ENCODE measurements around the gene PARD3B. TPM values are rescaled to one million over a fixed set of nuclear protein-coding genes. Genes with fewer than 3 reads are reported as not detected.

The PARD3B gene
- total RNA-seq, 4 donors from 2014 or later, result 32.6 to 65.7 (median 38.6) TPM

DNA sequence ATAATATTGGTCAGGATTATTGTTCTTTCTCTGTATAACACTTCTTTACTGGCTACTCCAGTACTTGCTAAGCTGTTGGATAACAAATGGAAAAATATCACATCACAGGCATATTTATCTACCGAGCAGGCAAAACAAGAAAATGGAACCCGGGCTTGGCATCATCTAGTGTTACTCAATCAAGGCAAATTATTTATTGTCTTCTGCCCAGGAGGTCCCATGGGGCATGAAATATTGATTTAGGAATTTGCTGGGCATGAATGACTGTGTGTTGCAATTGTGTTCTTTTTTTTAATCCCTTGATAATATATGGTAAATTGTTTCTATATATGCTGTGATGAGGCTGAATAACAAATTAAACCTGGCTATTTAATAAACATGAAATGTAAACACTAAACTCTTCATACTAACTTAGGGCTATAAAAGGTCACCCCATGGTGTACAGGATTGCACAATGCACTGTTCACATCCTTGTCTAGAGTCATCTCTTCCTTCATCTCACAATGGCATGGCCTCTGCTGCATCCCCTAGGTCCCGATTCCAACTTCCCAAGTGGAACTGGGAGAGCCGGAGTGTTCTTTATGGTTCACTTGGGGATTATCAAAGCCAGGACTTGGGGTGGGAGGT is 2.2 kb upstream of the PARD3B start:
- no peaks in the 10 kb centered on the region for H3K27me3 ChIP-seq
- intact Hi-C loops (cut with DNase I; ENCODE audit: low total_unique reads), result no loop called here
- no peak overlapping the region for H3K27ac ChIP-seq
- H3K4me1 ChIP-seq, result peaks cover 5 to 27% (median 19%) of the 10 kb centered on the region in 4 donors
- DNase-seq, result no peak
- no peaks in the 10 kb centered on the region for H3K36me3 ChIP-seq
- H3K9me3 ChIP-seq, result no peaks in the 10 kb centered on the region
- in situ Hi-C loops (cut with MboI; ENCODE audit: low pct_ligation_motif_present in 1 of 4, low pct_unique_long_range_greater_than_20kb in 1 of 4, low sequenced_read_pairs in 3 of 4), result no loop called here
- no peak overlapping the region for H3K4me3 ChIP-seq
- 82 to 86% methylated on average over 4 of the region's 4 CpGs for WGBS, 2 donors (ENCODE audit: low coverage in 1 of 2)
- TF ChIP-seq POLR2AphosphoS5 (IDR thresholded peaks at IDR 0.05), result no peak
- TF ChIP-seq POLR2A (IDR thresholded peaks at IDR 0.05), result no peak

DNA sequence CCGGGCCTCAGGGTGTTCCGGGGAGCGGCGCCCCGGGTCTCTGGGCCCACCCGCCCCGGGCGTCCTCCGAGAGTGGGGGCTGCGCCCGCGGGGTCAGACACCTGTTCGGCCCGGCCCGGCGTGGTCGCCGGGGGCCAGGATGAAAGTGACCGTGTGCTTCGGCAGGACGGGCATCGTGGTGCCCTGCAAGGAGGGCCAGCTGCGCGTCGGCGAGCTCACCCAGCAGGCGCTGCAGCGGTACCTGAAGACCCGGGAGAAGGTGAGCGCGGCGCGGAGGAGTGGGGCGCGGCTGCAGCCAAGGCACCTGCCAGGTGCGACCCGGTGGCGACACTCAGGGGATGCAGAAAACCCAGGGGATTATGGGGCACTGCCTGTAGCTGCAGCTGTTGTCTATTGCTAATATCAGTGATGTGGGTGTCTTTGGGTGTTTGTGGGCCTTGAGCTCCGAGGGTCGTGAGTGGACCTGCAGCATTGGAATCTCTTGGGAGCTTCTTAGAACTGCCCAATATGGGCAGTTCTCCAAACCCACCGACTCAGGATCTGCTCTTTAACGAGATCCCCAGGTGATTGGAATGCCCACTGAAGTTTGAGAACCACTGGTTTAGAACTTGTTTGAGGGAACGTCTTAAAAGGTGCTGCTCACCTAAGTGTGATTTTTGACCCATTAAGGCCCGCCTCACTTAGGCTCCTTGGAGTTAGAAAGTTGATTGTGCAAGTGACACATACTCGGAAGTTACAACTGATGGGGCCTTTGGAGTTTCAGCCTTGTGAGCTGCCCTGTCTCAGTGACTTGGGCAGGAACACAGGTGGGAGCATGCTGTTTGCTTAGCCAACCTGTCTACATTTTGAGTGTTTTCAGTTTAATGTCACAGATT is 823 bp downstream of the PARD3B start:
- Histone ChIP-seq H3K36me3 (no peaks in the 10 kb centered on the region), H3K27ac (peak overlapping the region; percentile 92 to 96 (median 94)), H3K4me3 (peak overlapping the region; percentile 71 to 92 (median 90)), H3K27me3 (no peaks in the 10 kb centered on the region), H3K4me1 (peaks cover 8 to 33% (median 24%) of the 10 kb centered on the region in 4 donors), H3K9me3 (no peaks in the 10 kb centered on the region)
- in situ Hi-C loops (cut with MboI; ENCODE audit: low pct_ligation_motif_present in 1 of 4, low pct_unique_long_range_greater_than_20kb in 1 of 4, low sequenced_read_pairs in 3 of 4) (no loop called here), intact Hi-C loops (cut with DNase I; ENCODE audit: low total_unique reads) (loop anchor here (5.0 kb wide), 1 partner anchor 136 kb away; no protein-coding TSS in a partner anchor)
- WGBS, 2 donors (ENCODE audit: low coverage in 1 of 2), result 0 to 5% methylated on average over 1 to 30 of the region's 45 CpGs
- TF ChIP-seq EP300 (IDR thresholded peaks at IDR 0.05; ENCODE audit: low read depth), result no peak
- TF ChIP-seq POLR2AphosphoS5 (IDR thresholded peaks at IDR 0.05), result peak in 1 of 3 donors; percentile 6
- TF ChIP-seq, protein P1, sequence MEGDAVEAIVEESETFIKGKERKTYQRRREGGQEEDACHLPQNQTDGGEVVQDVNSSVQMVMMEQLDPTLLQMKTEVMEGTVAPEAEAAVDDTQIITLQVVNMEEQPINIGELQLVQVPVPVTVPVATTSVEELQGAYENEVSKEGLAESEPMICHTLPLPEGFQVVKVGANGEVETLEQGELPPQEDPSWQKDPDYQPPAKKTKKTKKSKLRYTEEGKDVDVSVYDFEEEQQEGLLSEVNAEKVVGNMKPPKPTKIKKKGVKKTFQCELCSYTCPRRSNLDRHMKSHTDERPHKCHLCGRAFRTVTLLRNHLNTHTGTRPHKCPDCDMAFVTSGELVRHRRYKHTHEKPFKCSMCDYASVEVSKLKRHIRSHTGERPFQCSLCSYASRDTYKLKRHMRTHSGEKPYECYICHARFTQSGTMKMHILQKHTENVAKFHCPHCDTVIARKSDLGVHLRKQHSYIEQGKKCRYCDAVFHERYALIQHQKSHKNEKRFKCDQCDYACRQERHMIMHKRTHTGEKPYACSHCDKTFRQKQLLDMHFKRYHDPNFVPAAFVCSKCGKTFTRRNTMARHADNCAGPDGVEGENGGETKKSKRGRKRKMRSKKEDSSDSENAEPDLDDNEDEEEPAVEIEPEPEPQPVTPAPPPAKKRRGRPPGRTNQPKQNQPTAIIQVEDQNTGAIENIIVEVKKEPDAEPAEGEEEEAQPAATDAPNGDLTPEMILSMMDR (IDR thresholded peaks at IDR 0.05), result no peak
- TF ChIP-seq POLR2A (IDR thresholded peaks at IDR 0.05), result peak; percentile 12
- peak; percentile 59 for DNase-seq

DNA sequence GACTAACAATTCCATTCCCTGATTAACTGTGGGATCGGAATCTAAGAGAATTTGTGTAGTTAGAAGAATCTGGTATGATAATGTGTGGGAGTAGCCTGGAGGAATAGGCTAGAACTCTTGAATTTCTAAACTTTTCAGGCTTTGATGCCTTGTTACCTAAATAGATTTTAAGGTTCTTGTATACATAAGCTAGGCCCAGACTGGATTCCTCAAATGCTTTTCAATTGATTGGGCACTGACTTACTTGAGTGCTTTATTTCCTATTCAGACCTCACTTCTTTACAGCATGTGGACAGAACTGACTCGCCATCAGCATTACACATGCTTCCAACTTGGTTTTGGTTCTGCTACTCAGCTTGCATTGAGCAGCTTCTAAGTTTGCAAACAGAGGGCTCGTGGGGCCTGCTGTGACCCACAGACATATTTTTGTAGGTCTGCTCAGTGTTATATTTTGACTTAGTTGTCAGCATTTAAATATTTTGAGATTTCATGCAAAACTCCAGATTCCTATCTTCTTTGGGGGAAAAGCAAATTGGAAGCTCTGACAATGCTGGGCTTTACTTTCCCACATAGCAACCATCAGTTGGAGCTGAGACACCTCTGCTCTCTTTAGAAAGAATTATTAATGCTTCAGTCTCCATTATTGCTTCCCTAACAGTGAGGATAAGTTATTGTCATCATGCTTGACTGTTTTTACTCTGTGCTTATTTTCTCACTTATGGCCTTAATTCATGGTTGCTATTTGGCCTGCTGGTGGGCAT is 5.7 kb downstream of the PARD3B start:
- no peaks in the 10 kb centered on the region for H3K9me3 ChIP-seq
- H3K36me3 ChIP-seq, result no peaks in the 10 kb centered on the region
- intact Hi-C loops (cut with DNase I; ENCODE audit: low total_unique reads) (no loop called here), in situ Hi-C loops (cut with MboI; ENCODE audit: low pct_ligation_motif_present in 1 of 4, low pct_unique_long_range_greater_than_20kb in 1 of 4, low sequenced_read_pairs in 3 of 4) (no loop called here)
- no peak for DNase-seq
- H3K27me3 ChIP-seq, result no peaks in the 10 kb centered on the region
- H3K4me1 ChIP-seq, result peaks cover 12 to 31% (median 23%) of the 10 kb centered on the region in 4 donors
- 46 to 50% methylated on average over 3 of the region's 3 CpGs for WGBS, 2 donors (ENCODE audit: low coverage in 1 of 2)
- TF ChIP-seq POLR2A (IDR thresholded peaks at IDR 0.05) (no peak), EP300 (IDR thresholded peaks at IDR 0.05; ENCODE audit: low read depth) (no peak), POLR2AphosphoS5 (IDR thresholded peaks at IDR 0.05) (no peak)
- TF ChIP-seq, protein P1 (IDR thresholded peaks at IDR 0.05), result no peak
- H3K4me3 ChIP-seq, result no peak overlapping the region
- peak overlapping the region; percentile 22 to 74 (median 48) for H3K27ac ChIP-seq

- in situ Hi-C loops (cut with MboI; ENCODE audit: low pct_ligation_motif_present in 1 of 4, low pct_unique_long_range_greater_than_20kb in 1 of 4, low sequenced_read_pairs in 3 of 4) (no loop called here), intact Hi-C loops (cut with DNase I; ENCODE audit: low total_unique reads) (no loop called here)
- DNase-seq, result peak; percentile 22
- 26% methylated on average over 3 of the region's 3 CpGs; no CpG with 5 or more reads in 1 of the 2 donors for WGBS, 2 donors (ENCODE audit: low coverage in 1 of 2)
- no peaks in the 10 kb centered on the region for H3K9me3 ChIP-seq
- H3K27me3 ChIP-seq, result no peaks in the 10 kb centered on the region
- H3K36me3 ChIP-seq, result no peaks in the 10 kb centered on the region
- peaks cover 12 to 26% (median 18%) of the 10 kb centered on the region in 4 donors for H3K4me1 ChIP-seq
- H3K4me3 ChIP-seq, result no peak overlapping the region
- TF ChIP-seq, protein P1 (IDR thresholded peaks at IDR 0.05), result no peak
- no peak for TF ChIP-seq POLR2AphosphoS5 (IDR thresholded peaks at IDR 0.05)
- no peak for TF ChIP-seq EP300 (IDR thresholded peaks at IDR 0.05; ENCODE audit: low read depth)
- no peak for TF ChIP-seq POLR2A (IDR thresholded peaks at IDR 0.05)
- peak overlapping the region; percentile 22 to 74 (median 48) for H3K27ac ChIP-seq
Measured at GRCh38 chr2:204551512-204551863, 6.2 kb downstream of the PARD3B start.

Measured in transverse colon (tissue), 4 donors.